ENCODE data around the gene CLEC9A. TPM values are rescaled to one million over a fixed set of nuclear protein-coding genes. Genes with fewer than 3 reads are reported as not detected.

The CLEC9A gene
- total and polyA plus RNA-seq, 2 donors (not counting 1 experiment from before 2014, with no cell fraction given), result not detected

- POLR2A ChIA-PET, result no interaction called here
- no peak for TF ChIP-seq EZH2 (IDR thresholded peaks at IDR 0.05; ENCODE audit: borderline replicate concordance, insufficient read depth, low read depth, low read length, poor library complexity, severe bottlenecking)
- TF ChIP-seq, protein P1, sequence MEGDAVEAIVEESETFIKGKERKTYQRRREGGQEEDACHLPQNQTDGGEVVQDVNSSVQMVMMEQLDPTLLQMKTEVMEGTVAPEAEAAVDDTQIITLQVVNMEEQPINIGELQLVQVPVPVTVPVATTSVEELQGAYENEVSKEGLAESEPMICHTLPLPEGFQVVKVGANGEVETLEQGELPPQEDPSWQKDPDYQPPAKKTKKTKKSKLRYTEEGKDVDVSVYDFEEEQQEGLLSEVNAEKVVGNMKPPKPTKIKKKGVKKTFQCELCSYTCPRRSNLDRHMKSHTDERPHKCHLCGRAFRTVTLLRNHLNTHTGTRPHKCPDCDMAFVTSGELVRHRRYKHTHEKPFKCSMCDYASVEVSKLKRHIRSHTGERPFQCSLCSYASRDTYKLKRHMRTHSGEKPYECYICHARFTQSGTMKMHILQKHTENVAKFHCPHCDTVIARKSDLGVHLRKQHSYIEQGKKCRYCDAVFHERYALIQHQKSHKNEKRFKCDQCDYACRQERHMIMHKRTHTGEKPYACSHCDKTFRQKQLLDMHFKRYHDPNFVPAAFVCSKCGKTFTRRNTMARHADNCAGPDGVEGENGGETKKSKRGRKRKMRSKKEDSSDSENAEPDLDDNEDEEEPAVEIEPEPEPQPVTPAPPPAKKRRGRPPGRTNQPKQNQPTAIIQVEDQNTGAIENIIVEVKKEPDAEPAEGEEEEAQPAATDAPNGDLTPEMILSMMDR (IDR thresholded peaks at IDR 0.05), result no peak
Observed at GRCh38 chr12:10094646-10095395, 64.3 kb downstream of the CLEC9A start.

GRCh38 chr12:10095971-10096370, 65.5 kb downstream of the CLEC9A start:
- intact Hi-C loops (cut with micrococcal nuclease), result no loop called here
- Histone ChIP-seq H2AFZ (ENCODE audit: insufficient read depth, low read depth, low read length, poor library complexity, severe bottlenecking) (no peak overlapping the region), H3K4me1 (ENCODE audit: control insufficient read depth in 2 of 2, insufficient read depth in 2 of 2, low read length in 2 of 2) (no peaks in the 10 kb centered on the region), H3K9me3 (ENCODE audit: control extremely low read depth in 1 of 3, control insufficient read depth in 2 of 3, insufficient read depth in 1 of 3, low read length in 2 of 3) (no peaks in the 10 kb centered on the region), H4K20me1 (ENCODE audit: control insufficient read depth, insufficient read depth, low read length, poor library complexity, severe bottlenecking) (no peaks in the 10 kb centered on the region), H3K27ac (ENCODE audit: low read length in 2 of 2) (no peak overlapping the region), H3K36me3 (replicated peaks in 1 of 2; ENCODE audit: control extremely low read depth in 1 of 2, control insufficient read depth in 1 of 2, extremely low read depth in 1 of 2, insufficient read depth in 2 of 2, low read length in 1 of 2) (no peaks in the 10 kb centered on the region), H3K27me3 (replicated peaks in 1 of 4; ENCODE audit: control extremely low read depth in 1 of 4, control insufficient read depth in 3 of 4, insufficient read depth in 4 of 4, low read length in 3 of 4) (peaks cover 0 to 13% (median 0%) of the 10 kb centered on the region in 4 experiments), H3K9ac (ENCODE audit: low read length) (no peak overlapping the region), H3K79me2 (ENCODE audit: control insufficient read depth, insufficient read depth, low read length) (no peaks in the 10 kb centered on the region), H3K4me2 (replicated peaks; ENCODE audit: low read depth, low read length, poor library complexity, severe bottlenecking) (no peak overlapping the region), H3K4me3 (ENCODE audit: control extremely low read depth in 1 of 5, extremely low read depth in 1 of 5, insufficient read depth in 1 of 5, low read depth in 2 of 5, low read length in 4 of 5) (no peak overlapping the region)
- ChIA-PET POLR2A (no interaction called here), CTCF (no interaction called here)
- ATAC-seq (ENCODE audit: low read depth), result no peak
- H3K27ac Mint-ChIP-seq, result no peak overlapping the region
- no peak for DNase-seq
- no peaks in the 10 kb centered on the region for H3K9me3 Mint-ChIP-seq (ENCODE audit: insufficient read depth)
- WGBS (ENCODE audit: insufficient coverage), result 87% methylated on average over 3 of the region's 3 CpGs
- TF ChIP-seq, protein P1 (IDR thresholded peaks at IDR 0.05), result no peak
- no peak for TF ChIP-seq EZH2 (IDR thresholded peaks at IDR 0.05; ENCODE audit: borderline replicate concordance, insufficient read depth, low read depth, low read length, poor library complexity, severe bottlenecking)
- peaks cover 12% of the 10 kb centered on the region for H3K27me3 Mint-ChIP-seq
- no peak overlapping the region for H3K4me3 Mint-ChIP-seq
- H3K4me1 Mint-ChIP-seq, result no peaks in the 10 kb centered on the region

More at GRCh38 chr12:10094646-10095395, 64.3 kb downstream of the CLEC9A start:
- intact Hi-C loops (cut with micrococcal nuclease), result no loop called here
- H3K4me2 ChIP-seq (replicated peaks; ENCODE audit: low read depth, low read length, poor library complexity, severe bottlenecking), result no peak overlapping the region
- WGBS (ENCODE audit: insufficient coverage), result no CpG with 5 or more reads among the region's 4 CpGs
- Mint-ChIP-seq H3K4me3 (no peak overlapping the region), H3K27me3 (peaks cover 11% of the 10 kb centered on the region), H3K27ac (no peak overlapping the region), H3K4me1 (peaks cover 2% of the 10 kb centered on the region), H3K9me3 (ENCODE audit: insufficient read depth) (no peaks in the 10 kb centered on the region)
- no peaks in the 10 kb centered on the region for H3K79me2 ChIP-seq (ENCODE audit: control insufficient read depth, insufficient read depth, low read length)
- no peaks in the 10 kb centered on the region for H3K4me1 ChIP-seq (ENCODE audit: control insufficient read depth in 2 of 2, insufficient read depth in 2 of 2, low read length in 2 of 2)
- no peak overlapping the region for H3K9ac ChIP-seq (ENCODE audit: low read length)
- H3K9me3 ChIP-seq (ENCODE audit: control extremely low read depth in 1 of 3, control insufficient read depth in 2 of 3, insufficient read depth in 1 of 3, low read length in 2 of 3), result no peaks in the 10 kb centered on the region
- H3K27me3 ChIP-seq (replicated peaks in 1 of 4; ENCODE audit: control extremely low read depth in 1 of 4, control insufficient read depth in 3 of 4, insufficient read depth in 4 of 4, low read length in 3 of 4), result peaks cover 0 to 13% (median 0%) of the 10 kb centered on the region in 4 experiments
- H3K36me3 ChIP-seq (replicated peaks in 1 of 2; ENCODE audit: control extremely low read depth in 1 of 2, control insufficient read depth in 1 of 2, extremely low read depth in 1 of 2, insufficient read depth in 2 of 2, low read length in 1 of 2), result no peaks in the 10 kb centered on the region
- CTCF ChIA-PET, result no interaction called here
- H3K27ac ChIP-seq (ENCODE audit: low read length in 2 of 2), result no peak overlapping the region
- no peak for ATAC-seq (ENCODE audit: low read depth)
- DNase-seq, result no peak
- H4K20me1 ChIP-seq (ENCODE audit: control insufficient read depth, insufficient read depth, low read length, poor library complexity, severe bottlenecking), result no peaks in the 10 kb centered on the region
- H3K4me3 ChIP-seq (ENCODE audit: control extremely low read depth in 1 of 5, extremely low read depth in 1 of 5, insufficient read depth in 1 of 5, low read depth in 2 of 5, low read length in 4 of 5), result no peak overlapping the region
- no peak overlapping the region for H2AFZ ChIP-seq (ENCODE audit: insufficient read depth, low read depth, low read length, poor library complexity, severe bottlenecking)

All from B cell (primary cell).